Upper lobe of left lung (tissue), 6 donors: ENCODE measurements around the gene NELFCD. TPM values are rescaled to one million over a fixed set of nuclear protein-coding genes. Genes with fewer than 3 reads are reported as not detected.
A peak's percentile ranks its signal among the peaks of the same experiment; 100 is the strongest.

Source experiments
- ATAC-seq, 2 donors: fragments of 200-7000 bp; cut with Tn5 transposase; one replicate each; pipeline ENCODE4 v1.9.1; 2022; ENCODE audit warnings: mild to moderate bottlenecking in 2 of 2, moderate library complexity in 2 of 2; ENCODE audit not compliant: low FRiP score in 2 of 2
- DNase-seq, 2 donors: peaks; one replicate each; pipeline ENCODE4 v3.0.0-alpha.2; 2019 to 2020
- H3K27ac ChIP-seq, 4 donors: fragments of 200-600 bp; sonication (generic); one replicate each; pipeline ENCODE4 v1.5.1; 2016 to 2019
- H3K27me3 ChIP-seq, 4 donors: fragments of 200-600 bp; sonication (generic); one replicate each; pipeline ENCODE4 v1.5.1; 2017 to 2019
- H3K36me3 ChIP-seq, 4 donors: fragments of 200-600 bp; sonication (generic); one replicate each; pipeline ENCODE4 v1.5.1; 2016 to 2019
- H3K4me1 ChIP-seq, 4 donors: fragments of 200-600 bp; sonication (generic); one replicate each; pipeline ENCODE4 v1.5.1; 2018 to 2019
- H3K4me3 ChIP-seq, 4 donors: fragments of 200-600 bp; sonication (generic); one replicate each; pipeline ENCODE4 v1.5.1; 2017 to 2019; ENCODE audit warnings: mild to moderate bottlenecking in 2 of 4, moderate library complexity in 1 of 4
- H3K9me3 ChIP-seq, 4 donors: fragments of 200-600 bp; sonication (generic); one replicate each; pipeline ENCODE4 v1.5.1; 2018 to 2019
- EP300 ChIP-seq, 4 donors: sonication (generic); formaldehyde crosslinking; IDR thresholded peaks; one replicate each; pipeline ENCODE4 v1.5.1; 2017; ENCODE audit warnings: antibody characterized with exemption in 4 of 4, control low read depth in 2 of 4
- POLR2A ChIP-seq, 4 donors: fragments of 450-650 bp; IDR thresholded peaks; one replicate each; pipeline ENCODE4 v1.5.1; 2016 to 2017; ENCODE audit warnings: antibody characterized with exemption in 4 of 4, mild to moderate bottlenecking in 2 of 4
- POLR2AphosphoS5 ChIP-seq, 2 donors: sonication (generic); formaldehyde crosslinking; IDR thresholded peaks; one replicate each; pipeline ENCODE4 v1.5.1; 2017; ENCODE audit warnings: antibody characterized with exemption in 2 of 2
- WGBS, 2 donors: methylation state at CpG; one replicate each; pipeline ENCODE4 v1.1.5; 2017 to 2018; 5-methylcytosine and 5-hydroxymethylcytosine counted together
- total RNA-seq, 6 donors: library from RNA; depleted of rRNA in 4 of 6; stranded (reverse); fragments of >200 nt in 4 of 6; gene quantifications; one replicate each; pipeline versions ENCODE4 v1.1.0 to v1.2.1, GENCODE V29; 2016 to 2021
- TF ChIP-seq, protein P1 (sequence below), 6 experiments: fragments of 450-650 bp in 4 of 6; fragments of 200-600 bp in 2 of 6; sonication (generic) in 2 of 6; IDR thresholded peaks; one replicate each; pipeline ENCODE4 v1.5.1; 2016 to 2019; ENCODE audit warnings: antibody characterized with exemption in 6 of 6
- donor health status: DM: no; HTN: no; CAD: no; lungs with moderate emphysema.
- donor health status: DM: no; HTN: yes; CAD: no; lungs with severe emphysema.

The NELFCD gene
- total RNA-seq, 6 donors from 2014 or later, result 42.3 to 99.5 (median 48.7) TPM

DNA sequence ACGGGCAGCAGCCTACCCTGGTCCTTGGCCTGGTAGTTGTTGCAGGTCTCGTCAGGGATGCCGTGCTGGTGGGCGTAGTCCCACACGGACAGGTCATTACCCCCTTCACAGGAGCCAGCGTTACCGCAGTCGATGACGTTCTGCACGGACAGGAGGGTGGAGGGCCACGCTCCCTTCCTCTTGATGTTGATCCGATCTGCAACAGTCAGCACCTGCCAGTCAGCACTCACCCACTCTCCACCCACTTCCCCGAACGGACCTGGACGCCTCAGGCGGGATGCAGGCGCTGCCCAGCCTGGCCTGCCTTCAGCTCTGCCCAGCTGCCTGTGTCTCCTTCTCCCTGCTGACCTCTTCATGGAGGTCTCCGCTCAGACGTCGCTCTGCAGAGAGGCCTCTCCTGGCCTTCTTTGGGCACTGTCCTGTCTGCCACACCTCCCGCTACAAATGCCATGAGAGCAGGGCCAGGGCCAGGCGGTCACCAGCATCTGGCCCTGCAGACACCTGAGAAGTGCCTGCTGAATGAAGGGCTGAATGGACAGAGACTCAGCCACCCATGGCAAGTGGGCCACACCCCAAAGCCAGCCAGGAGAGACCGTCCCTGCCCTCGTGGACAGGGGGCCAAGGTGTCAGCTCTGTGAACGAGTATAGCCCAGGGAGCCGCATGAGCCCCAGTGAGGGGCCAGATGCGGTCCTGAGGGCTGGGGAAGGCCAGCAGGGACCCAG lies 20.6 kb downstream of the NELFCD start:
- DNase-seq, result peak in 1 of 2 donors; percentile 63
- TF ChIP-seq POLR2A (IDR thresholded peaks at IDR 0.05) (no peak), POLR2AphosphoS5 (IDR thresholded peaks at IDR 0.05) (no peak), EP300 (IDR thresholded peaks at IDR 0.05) (no peak)
- TF ChIP-seq, protein P1, sequence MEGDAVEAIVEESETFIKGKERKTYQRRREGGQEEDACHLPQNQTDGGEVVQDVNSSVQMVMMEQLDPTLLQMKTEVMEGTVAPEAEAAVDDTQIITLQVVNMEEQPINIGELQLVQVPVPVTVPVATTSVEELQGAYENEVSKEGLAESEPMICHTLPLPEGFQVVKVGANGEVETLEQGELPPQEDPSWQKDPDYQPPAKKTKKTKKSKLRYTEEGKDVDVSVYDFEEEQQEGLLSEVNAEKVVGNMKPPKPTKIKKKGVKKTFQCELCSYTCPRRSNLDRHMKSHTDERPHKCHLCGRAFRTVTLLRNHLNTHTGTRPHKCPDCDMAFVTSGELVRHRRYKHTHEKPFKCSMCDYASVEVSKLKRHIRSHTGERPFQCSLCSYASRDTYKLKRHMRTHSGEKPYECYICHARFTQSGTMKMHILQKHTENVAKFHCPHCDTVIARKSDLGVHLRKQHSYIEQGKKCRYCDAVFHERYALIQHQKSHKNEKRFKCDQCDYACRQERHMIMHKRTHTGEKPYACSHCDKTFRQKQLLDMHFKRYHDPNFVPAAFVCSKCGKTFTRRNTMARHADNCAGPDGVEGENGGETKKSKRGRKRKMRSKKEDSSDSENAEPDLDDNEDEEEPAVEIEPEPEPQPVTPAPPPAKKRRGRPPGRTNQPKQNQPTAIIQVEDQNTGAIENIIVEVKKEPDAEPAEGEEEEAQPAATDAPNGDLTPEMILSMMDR (IDR thresholded peaks at IDR 0.05), result no peak
- H3K9me3 ChIP-seq, result no peaks in the 10 kb centered on the region
- H3K27ac ChIP-seq, result no peak overlapping the region
- peaks cover 26 to 32% (median 28%) of the 10 kb centered on the region in 4 donors for H3K4me1 ChIP-seq
- 88 to 89% methylated on average over 21 to 25 of the region's 27 CpGs for WGBS, 2 donors
- no peak for ATAC-seq
- H3K36me3 ChIP-seq, result peaks cover 22 to 65% (median 53%) of the 10 kb centered on the region in 4 donors
- H3K27me3 ChIP-seq, result no peaks in the 10 kb centered on the region
- H3K4me3 ChIP-seq, result no peak overlapping the region

- no peak for TF ChIP-seq POLR2A (IDR thresholded peaks at IDR 0.05)
- no peak for TF ChIP-seq POLR2AphosphoS5 (IDR thresholded peaks at IDR 0.05)
- TF ChIP-seq EP300 (IDR thresholded peaks at IDR 0.05), result no peak
- TF ChIP-seq, protein P1 (IDR thresholded peaks at IDR 0.05), result no peak
- WGBS, 2 donors, result 93% methylated on average over 7 of the region's 8 CpGs
These were observed 21.3 kb downstream of the NELFCD start for GRCh38 chr20:59002388-59002787.

DNA sequence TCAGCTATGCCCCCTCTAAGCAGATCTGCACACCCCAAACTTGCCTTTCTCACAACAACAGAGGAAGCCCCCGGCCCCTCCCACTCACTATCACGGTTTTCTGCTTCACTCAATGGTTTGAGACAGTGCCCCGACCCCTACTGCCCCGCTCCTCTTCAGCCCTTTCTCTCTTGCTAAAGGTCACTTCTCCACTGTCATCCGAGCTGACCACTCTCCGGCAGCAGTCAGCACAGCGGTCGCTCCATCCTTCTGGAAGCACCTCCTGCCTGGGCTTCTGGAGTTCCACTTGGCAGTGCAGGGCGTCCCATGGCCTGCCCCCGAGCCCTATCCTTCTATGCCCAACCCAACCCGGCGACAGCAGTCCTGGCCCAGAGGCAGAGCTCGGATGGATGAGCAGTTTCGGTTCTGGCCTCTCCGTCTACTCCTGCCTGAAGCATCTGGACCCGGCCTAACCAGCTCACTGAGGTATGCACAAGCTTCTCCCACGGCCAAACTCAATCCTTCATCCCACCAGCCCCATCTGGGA lies 21.9 kb downstream of the NELFCD start:
- ATAC-seq (no peak), DNase-seq (peak in 1 of 2 donors; percentile 33)
- peak overlapping the region in 1 of 4 donors; percentile 36 for H3K27ac ChIP-seq
- peaks cover 32 to 39% (median 35%) of the 10 kb centered on the region in 4 donors for H3K4me1 ChIP-seq
- H3K27me3 ChIP-seq, result no peaks in the 10 kb centered on the region
- H3K36me3 ChIP-seq, result peaks cover 12 to 52% (median 41%) of the 10 kb centered on the region in 4 donors
- no peak overlapping the region for H3K4me3 ChIP-seq
- WGBS, 2 donors, result 92 to 93% methylated on average over 15 to 17 of the region's 17 CpGs
- no peak for TF ChIP-seq POLR2AphosphoS5 (IDR thresholded peaks at IDR 0.05)
- TF ChIP-seq EP300 (IDR thresholded peaks at IDR 0.05), result no peak
- TF ChIP-seq, protein P1 (IDR thresholded peaks at IDR 0.05), result no peak
- no peak for TF ChIP-seq POLR2A (IDR thresholded peaks at IDR 0.05)
- no peaks in the 10 kb centered on the region for H3K9me3 ChIP-seq

More at GRCh38 chr20:59002388-59002787, 21.3 kb downstream of the NELFCD start:
- H3K4me3 ChIP-seq, result no peak overlapping the region
- peaks cover 28 to 34% (median 30%) of the 10 kb centered on the region in 4 donors for H3K4me1 ChIP-seq
- H3K27ac ChIP-seq, result peak overlapping the region in 1 of 4 donors; percentile 36
- H3K36me3 ChIP-seq, result peaks cover 17 to 57% (median 46%) of the 10 kb centered on the region in 4 donors
- DNase-seq (peak in 1 of 2 donors; percentile 47), ATAC-seq (no peak)
- H3K27me3 ChIP-seq, result no peaks in the 10 kb centered on the region
- H3K9me3 ChIP-seq, result no peaks in the 10 kb centered on the region

DNA sequence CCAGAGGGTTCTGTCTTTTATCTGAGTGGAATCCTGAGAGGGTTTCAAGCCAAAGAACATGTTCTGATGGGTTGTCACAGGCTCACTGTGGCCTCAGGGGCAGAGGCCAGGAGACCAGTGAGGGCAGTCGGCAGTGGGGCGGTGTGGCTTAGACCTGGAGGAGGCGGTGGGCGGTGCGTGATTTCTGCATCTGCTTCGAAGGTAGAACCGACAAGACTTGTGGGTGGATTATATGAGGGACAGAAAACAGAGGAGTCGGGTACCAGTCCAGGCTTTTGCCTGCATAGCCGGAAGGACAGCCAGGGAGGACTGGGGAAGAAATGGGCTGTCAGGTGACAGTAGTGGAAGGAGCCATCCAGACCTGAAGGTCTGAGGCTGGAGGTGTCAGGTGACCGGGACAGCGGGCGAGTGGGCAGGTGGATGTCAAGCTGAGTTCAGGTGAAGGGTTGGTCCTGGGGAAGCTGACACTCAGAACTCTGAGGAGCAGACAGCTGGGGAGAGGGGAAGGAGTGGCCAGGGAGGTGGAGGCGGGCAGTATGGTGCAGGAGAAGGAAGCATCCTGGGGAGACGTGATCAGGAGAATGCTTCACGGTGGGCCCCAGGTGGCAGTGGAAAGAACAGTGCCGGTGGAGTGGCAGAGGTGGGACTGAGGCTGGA lies 22.9 kb downstream of the NELFCD start:
- H3K27me3 ChIP-seq, result no peaks in the 10 kb centered on the region
- peak overlapping the region; percentile 86 to 95 (median 92) for H3K27ac ChIP-seq
- peaks cover 12 to 43% (median 32%) of the 10 kb centered on the region in 4 donors for H3K36me3 ChIP-seq
- 71 to 80% methylated on average over 16 of the region's 16 CpGs for WGBS, 2 donors
- peak overlapping the region in 3 of 4 donors; percentile 69 to 89 (median 76) for H3K4me3 ChIP-seq
- DNase-seq (peak in 1 of 2 donors; percentile 27), ATAC-seq (no peak)
- no peaks in the 10 kb centered on the region for H3K9me3 ChIP-seq
- peaks cover 32 to 40% (median 35%) of the 10 kb centered on the region in 4 donors for H3K4me1 ChIP-seq
- TF ChIP-seq, protein P1 (IDR thresholded peaks at IDR 0.05), result no peak
- no peak for TF ChIP-seq POLR2A (IDR thresholded peaks at IDR 0.05)
- no peak for TF ChIP-seq EP300 (IDR thresholded peaks at IDR 0.05)
- TF ChIP-seq POLR2AphosphoS5 (IDR thresholded peaks at IDR 0.05), result no peak
